Measurements from ENCODE around the gene VNN1.
"Not testable (repeated sequence)": the region's sequence is repeated elsewhere in the genome, so short reads cannot be mapped to it uniquely, and the experiment has no call there.

- TF ChIP-seq CTCF (IDR thresholded peaks at IDR 0.05 in 2 of 3, conservative IDR thresholded peaks at IDR 0.05 in 1 of 3; ENCODE audit: borderline replicate concordance in 1 of 3, insufficient read depth in 1 of 3, low read depth in 2 of 3, low read length in 2 of 3); POLR2A (IDR thresholded peaks at IDR 0.05; ENCODE audit: borderline replicate concordance, extremely low read depth, insufficient read depth, insufficient read length); REST (IDR thresholded peaks at IDR 0.05; ENCODE audit: low read depth); TCF7L2 (IDR thresholded peaks at IDR 0.05; ENCODE audit: borderline replicate concordance, extremely low read depth, insufficient read depth, insufficient read length); ELF1 (IDR thresholded peaks at IDR 0.05; ENCODE audit: borderline replicate concordance, low read depth); EZH2 (IDR thresholded peaks at IDR 0.05); EZH2phosphoT487 (IDR thresholded peaks at IDR 0.05; ENCODE audit: borderline replicate concordance); POLR2AphosphoS5 (IDR thresholded peaks at IDR 0.05; ENCODE audit: low read depth, low read length): not testable (repeated sequence)
Measured at GRCh38 chr6:132635288-132635687, 78.6 kb downstream of the VNN1 start.

All from HCT116 (cell line).